PC-3 (cell line): ENCODE results near the gene CDK14. TPM values are rescaled to one million over a fixed set of nuclear protein-coding genes. Genes with fewer than 3 reads are reported as not detected.
A peak's percentile ranks its signal among the peaks of the same experiment; 100 is the strongest.

Experiments
- ATAC-seq: fragments of 200-7000 bp; cut with Tn5 transposase; 2 replicates; pipeline ENCODE4 v1.9.1; 2020; ENCODE audit warnings: mild to moderate bottlenecking, moderate library complexity
- BruUV-seq: library from RNA; stranded (reverse); fragments of 400-500 nt; replicated peaks from 2 replicates; lab custom pipeline; 2021; lab: Mats Ljungman, UMichigan
- CTCF ChIA-PET: fragments of 300-600 bp; sonication (Branson Sonifier 250); formaldehyde crosslinking; loops from one replicate; lab custom pipeline; 2022; ENCODE audit warnings: antibody characterized with exemption; lab: Charles Lee
- POLR2A ChIA-PET: fragments of 300-600 bp; sonication (Branson Sonifier 250); formaldehyde crosslinking; loops from one replicate; lab custom pipeline; 2022; ENCODE audit warnings: antibody characterized with exemption; ENCODE audit not compliant: unreplicated experiment; lab: Charles Lee
- DNase-seq: peaks from one replicate; pipeline ENCODE4 v3.0.0-alpha.2; 2015
- H2AFZ ChIP-seq: fragments of 300-600 bp; sonication (generic); 2 replicates; pipeline ENCODE4 v1.6.0; 2016; ENCODE audit warnings: antibody characterized with exemption, low read length
- H3F3A ChIP-seq: fragments of 300-600 bp; sonication (generic); one replicate; pipeline ENCODE4 v1.6.0; 2017; ENCODE audit warnings: antibody characterized with exemption, low read length, control low read depth, mild to moderate bottlenecking; ENCODE audit not compliant: unreplicated experiment
- H3K27ac ChIP-seq: fragments of 300-600 bp; sonication (generic); 2 replicates; pipeline ENCODE4 v1.5.1; 2016; ENCODE audit warnings: mild to moderate bottlenecking, low read length
- H3K27me3 ChIP-seq: fragments of 300-600 bp; sonication (generic); 2 replicates; pipeline ENCODE4 v1.6.1; 2016; ENCODE audit warnings: low read length, mixed read lengths
- H3K36me3 ChIP-seq: fragments of 300-600 bp; sonication (generic); 2 replicates; pipeline ENCODE4 v1.6.1; 2016; ENCODE audit warnings: low read depth, mixed run types, low read length, mixed read lengths
- H3K4me1 ChIP-seq: fragments of 300-600 bp; sonication (generic); 2 replicates; pipeline ENCODE4 v1.5.1; 2016; ENCODE audit warnings: low read length; ENCODE audit not compliant: insufficient read depth
- H3K4me2 ChIP-seq: fragments of 300-600 bp; sonication (generic); 2 replicates; pipeline ENCODE4 v1.6.0; 2016; ENCODE audit warnings: low read length
- H3K4me3 ChIP-seq: fragments of 300-600 bp; sonication (generic); 2 replicates; pipeline ENCODE4 v1.5.1; 2016; ENCODE audit warnings: mild to moderate bottlenecking, low read length, mixed read lengths
- H3K79me2 ChIP-seq: fragments of 300-600 bp; sonication (generic); 2 replicates; pipeline ENCODE4 v1.6.1; 2017; ENCODE audit warnings: low read length, mixed read lengths
- H3K9ac ChIP-seq: fragments of 300-600 bp; sonication (generic); 2 replicates; pipeline ENCODE4 v1.6.0; 2016; ENCODE audit warnings: mild to moderate bottlenecking, low read length
- H3K9me2 ChIP-seq: fragments of 300-600 bp; sonication (generic); replicated peaks from 2 replicates; pipeline ENCODE4 v1.6.1; 2016; ENCODE audit warnings: mixed run types, low read length, mixed read lengths
- H3K9me3 ChIP-seq: fragments of 300-600 bp; sonication (generic); 2 replicates; pipeline ENCODE4 v1.6.1; 2016; ENCODE audit warnings: low read length, mixed read lengths
- H4K20me1 ChIP-seq: fragments of 300-600 bp; sonication (generic); 2 replicates; pipeline ENCODE4 v1.6.1; 2016; ENCODE audit warnings: low read length, mixed read lengths
- CTCF ChIP-seq: fragments of 300-600 bp; sonication (generic); conservative IDR thresholded peaks from 2 replicates; pipeline ENCODE4 v1.5.1; 2017; ENCODE audit warnings: antibody characterized with exemption, low read depth, mild to moderate bottlenecking, low read length
- EZH2 ChIP-seq: fragments of 300-600 bp; sonication (generic); IDR thresholded peaks from one replicate; pipeline ENCODE4 v1.6.1; 2017; ENCODE audit warnings: antibody characterized with exemption, mild to moderate bottlenecking, low read length; ENCODE audit not compliant: unreplicated experiment
- EZH2phosphoT487 ChIP-seq: fragments of 300-600 bp; sonication (generic); IDR thresholded peaks from 2 replicates; pipeline ENCODE4 v1.6.1; 2018; ENCODE audit warnings: mild to moderate bottlenecking, antibody characterized with exemption, low read length, borderline replicate concordance
- intact Hi-C: fragments of 100-400 bp; cut with micrococcal nuclease; formaldehyde crosslinking; loops from 2 replicates; pipeline ENCODE4 v1.9.0; 2023
- total RNA-seq: library from RNA; depleted of rRNA; stranded (reverse); fragments of >200 nt; gene quantifications from 2 replicates; pipeline ENCODE4 v1.2.3, GENCODE V29; 2014

CDK14 gene
- total RNA-seq, 1 experiment from 2014 or later, result 8.2 TPM

- Histone ChIP-seq H3K4me1 (peaks cover 13% of the 10 kb centered on the region), H3K9me3 (no peaks in the 10 kb centered on the region), H4K20me1 (no peaks in the 10 kb centered on the region), H3K36me3 (no peaks in the 10 kb centered on the region), H3K9ac (no peak overlapping the region), H3K4me2 (no peak overlapping the region), H3K4me3 (no peak overlapping the region), H3K27me3 (no peaks in the 10 kb centered on the region), H3K27ac (no peak overlapping the region), H2AFZ (no peak overlapping the region), H3F3A (no peaks in the 10 kb centered on the region), H3K9me2 (no peaks in the 10 kb centered on the region), H3K79me2 (no peaks in the 10 kb centered on the region)
- TF ChIP-seq EZH2phosphoT487 (no peak), CTCF (no peak), EZH2 (no peak)
- no TSS peak for BruUV-seq
- intact Hi-C loops, result no loop called here
- ChIA-PET CTCF (no interaction called here), POLR2A (no interaction called here)
- no peak for DNase-seq
- no peak for ATAC-seq
Measured at GRCh38 chr7:90723233-90723632, 127.1 kb downstream of the CDK14 start.

DNA sequence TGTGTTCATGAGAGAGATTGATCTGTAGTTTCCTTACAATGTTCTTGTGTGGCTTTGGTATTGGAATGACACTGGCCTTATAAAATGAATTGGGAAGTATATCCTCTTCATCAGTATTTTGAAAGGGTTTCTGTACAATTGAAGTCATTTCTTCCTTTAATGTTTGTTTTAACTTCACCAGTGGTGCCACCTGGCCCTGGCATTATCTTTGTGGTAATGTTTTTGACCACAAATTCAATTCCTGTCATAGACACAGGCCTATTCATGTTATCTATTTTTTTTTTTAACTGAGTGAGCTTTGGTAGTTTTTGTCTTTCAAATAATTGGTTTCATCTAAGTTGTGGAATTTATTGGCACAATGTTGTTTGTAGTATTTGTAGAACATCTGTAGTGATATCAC lies 127.7 kb downstream of the CDK14 start:
- Histone ChIP-seq H3K9ac (no peak overlapping the region), H3K4me1 (peaks cover 13% of the 10 kb centered on the region), H3K79me2 (no peaks in the 10 kb centered on the region), H3F3A (no peaks in the 10 kb centered on the region), H3K27ac (no peak overlapping the region), H3K4me2 (no peak overlapping the region), H3K36me3 (no peaks in the 10 kb centered on the region), H3K4me3 (no peak overlapping the region), H3K9me2 (no peaks in the 10 kb centered on the region), H3K9me3 (no peaks in the 10 kb centered on the region), H3K27me3 (no peaks in the 10 kb centered on the region), H2AFZ (no peak overlapping the region), H4K20me1 (no peaks in the 10 kb centered on the region)
- intact Hi-C loops, result no loop called here
- TF ChIP-seq CTCF, result no peak
- DNase-seq (no peak), ATAC-seq (no peak)
- CTCF ChIA-PET, result no interaction called here
- BruUV-seq, result no TSS peak
- POLR2A ChIA-PET, result no interaction called here

DNA sequence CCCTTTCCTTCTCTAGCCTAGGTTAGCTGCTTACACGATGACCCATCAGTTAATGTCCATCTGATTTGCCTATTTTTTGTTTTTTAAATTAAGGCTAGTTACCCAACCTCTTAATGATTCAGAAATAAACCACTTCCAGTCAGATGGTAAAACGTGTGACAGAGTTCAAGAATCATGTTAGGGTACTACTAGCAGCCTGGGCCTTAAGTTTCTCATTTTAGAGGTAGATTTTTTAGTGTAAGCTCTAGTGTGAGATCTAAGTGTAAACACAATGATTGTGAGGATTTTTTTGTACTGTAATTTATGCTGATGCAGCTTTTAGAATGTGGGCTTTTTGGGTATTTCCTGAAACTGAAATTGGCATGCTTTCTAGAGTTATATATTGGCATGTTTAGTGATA lies 130.0 kb downstream of the CDK14 start:
- CTCF ChIA-PET, result no interaction called here
- Histone ChIP-seq H4K20me1 (no peaks in the 10 kb centered on the region), H3K27ac (no peak overlapping the region), H3K27me3 (no peaks in the 10 kb centered on the region), H3F3A (no peaks in the 10 kb centered on the region), H3K4me2 (no peak overlapping the region), H3K36me3 (no peaks in the 10 kb centered on the region), H3K4me3 (no peak overlapping the region), H2AFZ (peak overlapping the region; percentile 21; the same call in 1 of the 2 replicates), H3K9me2 (no peaks in the 10 kb centered on the region), H3K4me1 (peaks cover 13% of the 10 kb centered on the region), H3K9me3 (no peaks in the 10 kb centered on the region), H3K79me2 (no peaks in the 10 kb centered on the region), H3K9ac (no peak overlapping the region)
- POLR2A ChIA-PET, result no interaction called here
- intact Hi-C loops, result no loop called here
- no peak for DNase-seq
- BruUV-seq, result no TSS peak
- TF ChIP-seq CTCF, result no peak
- no peak for TF ChIP-seq EZH2
- no peak for TF ChIP-seq EZH2phosphoT487
- no peak for ATAC-seq
